ENCODE measurements around the gene SLC24A4.

- no peak for TF ChIP-seq CTCF (optimal IDR thresholded peaks at IDR 0.05 in 1 of 3, IDR thresholded peaks at IDR 0.05 in 1 of 3, conservative IDR thresholded peaks at IDR 0.05 in 1 of 3; ENCODE audit: extremely low read depth in 1 of 3, insufficient read depth in 2 of 3, low read length in 3 of 3)
- no peak for TF ChIP-seq EZH2 (IDR thresholded peaks at IDR 0.05; ENCODE audit: low read length)
Measured at GRCh38 chr14:92315050-92315805, 7.7 kb upstream of the SLC24A4 start.
